Measurements from ENCODE around the gene FNBP1. TPM values are rescaled to one million over a fixed set of nuclear protein-coding genes. Genes with fewer than 3 reads are reported as not detected.
"Not testable (repeated sequence)": the region's sequence is repeated elsewhere in the genome, so short reads cannot be mapped to it uniquely, and the experiment has no call there.

FNBP1 gene
- total RNA-seq, 6 donors from 2014 or later: 34.8 to 85.4 (median 51.6) TPM

- Histone ChIP-seq H3K27me3 (no peaks in the 10 kb centered on the region), H3K27ac (peak overlapping the region in 3 of 4 donors; percentile 53 to 79 (median 59)), H3K36me3 (peaks cover 0 to 25% (median 2%) of the 10 kb centered on the region in 4 donors), H3K4me1 (peaks cover 0 to 13% (median 8%) of the 10 kb centered on the region in 4 donors), H3K4me3 (no peak overlapping the region), H3K9me3 (no peaks in the 10 kb centered on the region)
- 80 to 84% methylated on average over 15 of the region's 15 CpGs for WGBS, 2 donors
- DNase-seq (peak in 1 of 2 donors; percentile 63), ATAC-seq (ENCODE audit: low FRiP score in 2 of 2) (peak in 1 of 2 donors; percentile 87)
- TF ChIP-seq CTCF (IDR thresholded peaks at IDR 0.05) (no peak), POLR2AphosphoS5 (IDR thresholded peaks at IDR 0.05) (peak in 1 of 2 donors; percentile 26), EP300 (IDR thresholded peaks at IDR 0.05) (peak in 2 of 4 donors; percentile 14 to 50), POLR2A (IDR thresholded peaks at IDR 0.05) (no peak)
These were observed 61.6 kb downstream of the FNBP1 start for GRCh38 chr9:129981180-129981907.

GRCh38 chr9:129980224-129980623 is 62.8 kb downstream of the FNBP1 start:
- WGBS, 2 donors: 88 to 97% methylated on average over 9 of the region's 9 CpGs
- H3K9me3 ChIP-seq; H3K4me3 ChIP-seq; H3K27me3 ChIP-seq; ATAC-seq (ENCODE audit: low FRiP score in 2 of 2); DNase-seq: not testable (repeated sequence)
- H3K4me1 ChIP-seq: peaks cover 0 to 13% (median 8%) of the 10 kb centered on the region in 4 donors
- H3K36me3 ChIP-seq: peaks cover 0 to 35% (median 2%) of the 10 kb centered on the region in 4 donors
- peak overlapping the region in 1 of 4 donors; percentile 59 for H3K27ac ChIP-seq

- 76 to 79% methylated on average over 8 of the region's 8 CpGs for WGBS, 2 donors
- peak overlapping the region in 1 of 4 donors; percentile 7 for H3K27ac ChIP-seq
- TF ChIP-seq EP300 (IDR thresholded peaks at IDR 0.05) (no peak), CTCF (IDR thresholded peaks at IDR 0.05) (no peak), POLR2A (IDR thresholded peaks at IDR 0.05) (no peak), POLR2AphosphoS5 (IDR thresholded peaks at IDR 0.05) (no peak)
- H3K27me3 ChIP-seq: no peaks in the 10 kb centered on the region
- peaks cover 0 to 42% (median 2%) of the 10 kb centered on the region in 4 donors for H3K36me3 ChIP-seq
- no peak for DNase-seq
- no peak overlapping the region for H3K4me3 ChIP-seq
- peaks cover 0 to 12% (median 8%) of the 10 kb centered on the region in 4 donors for H3K4me1 ChIP-seq
- no peaks in the 10 kb centered on the region for H3K9me3 ChIP-seq
- no peak for ATAC-seq (ENCODE audit: low FRiP score in 2 of 2)
These were observed 63.8 kb downstream of the FNBP1 start for GRCh38 chr9:129979071-129979745.

- TF ChIP-seq POLR2A (IDR thresholded peaks at IDR 0.05) (no peak), POLR2AphosphoS5 (IDR thresholded peaks at IDR 0.05) (no peak), CTCF (IDR thresholded peaks at IDR 0.05) (no peak), EP300 (IDR thresholded peaks at IDR 0.05) (no peak)
- DNase-seq (no peak), ATAC-seq (ENCODE audit: low FRiP score in 2 of 2) (no peak)
- WGBS, 2 donors: 91% methylated on average over 4 of the region's 4 CpGs
- Histone ChIP-seq H3K9me3 (no peaks in the 10 kb centered on the region), H3K4me1 (peaks cover 12 to 18% (median 14%) of the 10 kb centered on the region in 4 donors), H3K4me3 (no peak overlapping the region), H3K27me3 (no peaks in the 10 kb centered on the region), H3K27ac (no peak overlapping the region), H3K36me3 (peaks cover 0 to 44% (median 11%) of the 10 kb centered on the region in 4 donors)
These were observed 70.2 kb downstream of the FNBP1 start for GRCh38 chr9:129972816-129973215.

- 41 to 43% methylated on average over 4 of the region's 4 CpGs for WGBS, 2 donors
- no peaks in the 10 kb centered on the region for H3K9me3 ChIP-seq
- peaks cover 22 to 37% (median 33%) of the 10 kb centered on the region in 4 donors for H3K4me1 ChIP-seq
- peak overlapping the region in 3 of 4 donors; percentile 3 to 38 (median 11) for H3K27ac ChIP-seq
- H3K36me3 ChIP-seq: peaks cover 0 to 17% (median 10%) of the 10 kb centered on the region in 4 donors
- peak in 1 of 2 donors; percentile 83 for ATAC-seq (ENCODE audit: low FRiP score in 2 of 2)
- no peak for DNase-seq
- no peaks in the 10 kb centered on the region for H3K27me3 ChIP-seq
- TF ChIP-seq POLR2AphosphoS5 (IDR thresholded peaks at IDR 0.05) (no peak), CTCF (IDR thresholded peaks at IDR 0.05) (no peak), POLR2A (IDR thresholded peaks at IDR 0.05) (no peak), EP300 (IDR thresholded peaks at IDR 0.05) (no peak)
- no peak overlapping the region for H3K4me3 ChIP-seq
These were observed 74.1 kb downstream of the FNBP1 start for GRCh38 chr9:129968690-129969485.
